Stimulated activated CD4-positive, alpha-beta T cell treated with anti-CD3 and anti-CD28 coated beads, Interleukin-2, amount 100 ng/mL, for 4 hours (primary cell): ENCODE results near the gene ARHGAP21.
A peak's percentile ranks its signal among the peaks of the same experiment; 100 is the strongest.

Source experiments
- DNase-seq: peaks from one replicate; pipeline ENCODE4 v3.0.0-alpha.2; 2020; ENCODE audit warnings: low read depth

The ARHGAP21 gene

DNA sequence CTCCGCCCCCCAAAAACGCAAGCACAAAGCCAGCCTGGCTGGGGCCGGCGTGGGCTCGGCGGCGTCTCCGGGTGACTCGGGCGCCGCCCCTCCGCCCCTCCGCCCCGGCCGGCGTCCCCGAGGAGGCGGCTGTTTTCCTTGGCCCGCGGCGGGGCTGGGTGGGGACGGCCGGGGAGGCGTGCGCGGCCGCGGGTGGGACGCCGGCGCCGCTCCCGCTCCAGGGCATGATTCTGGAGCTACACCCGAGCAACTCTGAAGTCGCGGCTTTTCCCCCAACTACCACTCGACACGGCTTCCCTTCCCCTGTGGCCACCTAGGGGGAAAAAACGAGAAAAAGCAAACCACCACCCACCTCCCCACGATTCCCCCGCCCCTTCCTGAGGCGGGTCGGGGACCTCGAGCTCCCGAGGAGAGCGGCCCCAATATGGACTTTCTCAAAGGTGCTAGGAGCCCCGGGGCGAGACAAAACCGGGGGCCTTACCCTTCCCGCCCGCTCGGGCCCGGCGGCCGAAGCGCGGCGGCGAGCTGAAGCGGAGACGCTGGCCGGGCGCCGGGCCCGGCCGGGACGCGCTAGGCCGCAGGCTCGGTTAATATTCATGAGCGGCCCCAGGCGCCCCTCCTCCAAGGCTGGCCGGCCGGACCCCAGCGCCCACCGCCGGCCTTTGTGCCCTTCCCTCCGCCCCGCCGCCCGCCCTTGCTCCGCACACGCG is 856 bp downstream of the ARHGAP21 start:
- peak; percentile 21 for DNase-seq

DNA sequence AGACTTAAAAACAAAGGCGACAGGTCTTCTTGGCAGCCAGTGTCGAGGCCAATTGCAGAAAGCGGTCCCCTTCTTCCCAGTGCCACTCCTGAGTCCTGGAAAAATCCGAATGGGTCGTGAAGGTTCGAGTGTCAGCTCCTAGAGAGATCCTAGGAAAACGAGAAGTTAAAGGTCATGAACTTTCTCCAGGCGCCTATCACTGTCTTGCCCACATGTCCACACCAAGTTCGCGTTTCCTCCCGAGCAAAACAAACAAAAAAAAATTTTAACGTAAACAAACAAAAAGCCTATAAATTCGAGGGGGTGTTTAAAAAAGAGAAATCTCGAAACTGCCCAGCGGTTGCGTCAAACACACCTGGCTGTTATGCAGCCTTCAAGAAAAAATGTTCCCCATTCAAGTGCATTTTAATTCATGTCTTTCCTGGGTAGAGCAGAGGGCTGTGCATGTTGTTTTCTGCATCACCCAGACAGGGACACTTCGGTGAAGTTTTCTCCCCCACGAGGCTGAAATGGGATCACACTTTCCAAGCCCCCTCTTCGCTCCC is 1.5 kb downstream of the ARHGAP21 start:
- DNase-seq: no peak

DNA sequence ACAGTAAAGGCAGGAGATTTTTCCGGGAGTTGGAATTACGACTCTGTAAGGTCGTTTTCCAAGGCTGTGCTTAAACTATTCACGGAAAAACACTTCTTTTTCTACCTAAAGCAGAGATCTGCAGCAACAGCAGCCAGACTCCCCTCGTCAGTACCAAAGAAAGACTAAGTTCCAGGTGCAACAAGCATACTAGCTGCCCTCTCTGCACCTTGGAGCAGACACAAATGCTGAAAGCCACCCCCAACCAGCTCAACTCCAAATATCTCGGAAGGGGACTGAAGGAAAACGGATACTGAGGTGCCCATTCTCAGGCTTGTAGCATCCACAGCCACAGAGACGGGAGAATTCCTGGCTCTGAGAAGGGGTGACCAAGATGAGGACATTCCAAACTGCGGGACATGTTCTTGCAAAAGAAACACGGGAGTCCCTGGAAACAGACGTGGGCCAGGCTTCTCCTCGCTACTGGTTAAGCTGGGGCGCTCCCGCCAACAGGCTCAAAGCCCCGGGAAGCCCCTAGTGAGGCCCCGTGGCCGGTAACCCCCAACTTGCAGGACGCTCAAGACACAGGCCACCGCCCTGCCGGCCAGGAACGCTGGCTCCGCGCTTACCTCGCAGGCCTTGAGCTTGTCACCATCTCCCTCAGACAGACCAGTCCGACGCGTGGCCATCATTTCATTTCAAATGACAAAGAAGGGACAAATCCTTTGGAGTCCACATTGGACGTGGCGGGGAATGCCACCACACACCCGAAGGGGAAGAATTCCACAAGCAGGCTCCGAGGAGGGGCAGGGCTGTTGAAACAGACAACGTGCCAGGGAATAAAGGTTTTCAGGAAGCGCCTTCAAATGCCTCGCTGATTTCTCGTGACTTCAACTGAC is 2.2 kb downstream of the ARHGAP21 start:
- DNase-seq: no peak

DNA sequence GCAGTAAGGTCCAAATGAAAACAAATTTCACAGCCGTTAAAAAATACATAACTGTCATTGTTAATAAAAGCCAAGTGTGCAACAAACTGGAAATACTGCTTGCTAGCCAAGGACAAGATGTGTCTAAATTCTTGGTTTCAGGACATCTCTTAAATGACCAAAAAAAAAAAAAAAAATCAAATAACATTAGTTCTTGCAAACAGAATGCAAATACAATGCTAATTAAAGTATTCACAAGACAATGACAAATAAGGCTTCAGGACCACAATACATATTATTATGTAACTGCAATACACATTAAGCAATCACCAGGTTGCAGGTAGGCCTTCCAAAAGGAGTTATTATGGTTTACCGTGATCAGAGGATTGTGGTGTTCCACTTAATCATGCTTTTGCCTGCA is 3.6 kb downstream of the ARHGAP21 start:
- no peak for DNase-seq

DNA sequence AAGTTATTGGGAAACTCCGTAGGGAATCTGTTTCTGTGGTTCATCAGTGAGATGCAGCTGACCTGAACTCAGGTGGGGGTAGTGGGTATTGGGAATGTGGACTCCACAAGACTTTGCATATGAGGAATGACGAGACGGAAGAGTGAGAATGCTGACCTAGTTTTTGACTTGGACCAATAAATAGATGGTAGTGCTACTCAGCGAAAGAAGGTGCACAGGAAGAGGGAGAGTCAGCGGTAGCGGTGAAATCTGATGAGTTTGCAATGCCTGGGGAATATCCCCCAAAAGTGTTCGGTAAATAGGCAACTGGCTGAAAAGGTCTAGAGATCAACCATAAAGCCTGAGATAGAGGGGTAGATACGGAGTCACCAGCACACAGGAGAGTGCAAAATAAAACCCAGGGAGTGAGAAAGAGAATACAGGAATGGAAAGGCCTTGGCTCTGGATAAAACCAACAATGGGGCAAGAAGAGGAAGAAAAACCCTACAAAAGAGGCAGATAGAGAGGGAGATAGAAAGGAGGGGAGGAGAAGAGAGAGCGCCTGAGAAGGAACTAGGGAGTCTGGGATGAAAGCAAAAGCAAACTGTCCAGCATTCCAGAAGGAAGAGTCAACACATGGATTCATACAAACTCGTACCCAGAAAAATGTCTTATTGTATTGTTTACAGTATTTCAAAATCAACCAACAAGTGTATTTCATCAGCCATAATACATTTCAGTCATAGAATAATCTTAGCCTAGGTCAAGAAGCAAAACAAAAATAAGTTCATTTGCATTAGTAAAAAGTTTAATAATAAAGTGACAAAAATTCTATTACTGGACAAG is 5.4 kb downstream of the ARHGAP21 start:
- DNase-seq: no peak

DNA sequence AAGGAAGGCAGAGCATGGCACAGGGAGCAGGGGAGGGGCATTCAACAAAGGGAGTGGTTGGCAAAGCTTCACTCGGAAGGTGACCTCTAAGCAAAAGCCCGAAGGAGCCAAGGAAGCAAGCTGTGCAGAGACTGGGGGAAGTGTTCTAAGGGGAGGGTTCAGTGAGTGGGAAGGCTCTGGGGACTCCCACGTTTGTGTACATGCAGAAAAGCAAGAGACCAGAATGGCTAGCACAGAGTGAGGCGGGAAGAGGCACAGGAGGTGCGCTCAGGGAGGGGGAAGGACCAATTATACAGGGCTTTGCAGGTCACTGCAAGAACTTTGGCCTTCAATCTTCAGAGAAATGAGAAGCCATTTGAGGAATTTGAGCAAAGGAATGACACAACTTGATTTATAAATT is 7.4 kb downstream of the ARHGAP21 start:
- no peak for DNase-seq

DNA sequence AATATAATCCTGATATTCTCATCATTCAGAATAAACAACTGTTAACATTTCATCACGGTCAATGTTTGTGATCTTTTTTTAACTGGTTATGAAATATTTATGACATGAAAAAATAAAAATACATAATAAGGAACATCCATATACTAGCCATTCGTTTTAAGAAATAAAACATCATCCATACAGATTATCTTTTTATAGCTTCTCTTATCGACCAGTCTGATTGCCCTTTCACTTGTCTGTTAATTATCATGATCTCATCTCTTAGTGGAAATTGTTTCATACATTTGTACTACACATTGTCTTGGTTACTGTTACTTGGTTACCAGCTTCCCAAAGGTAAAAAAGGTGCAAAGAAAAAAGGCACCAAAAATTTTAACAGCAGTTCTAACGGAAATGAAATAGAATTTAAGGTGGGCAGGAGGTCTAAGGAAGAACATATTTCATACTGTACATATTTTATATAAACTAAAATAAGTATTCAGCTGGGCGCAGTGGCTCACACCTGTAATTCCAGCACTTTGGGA is 8.4 kb downstream of the ARHGAP21 start:
- no peak for DNase-seq

DNA sequence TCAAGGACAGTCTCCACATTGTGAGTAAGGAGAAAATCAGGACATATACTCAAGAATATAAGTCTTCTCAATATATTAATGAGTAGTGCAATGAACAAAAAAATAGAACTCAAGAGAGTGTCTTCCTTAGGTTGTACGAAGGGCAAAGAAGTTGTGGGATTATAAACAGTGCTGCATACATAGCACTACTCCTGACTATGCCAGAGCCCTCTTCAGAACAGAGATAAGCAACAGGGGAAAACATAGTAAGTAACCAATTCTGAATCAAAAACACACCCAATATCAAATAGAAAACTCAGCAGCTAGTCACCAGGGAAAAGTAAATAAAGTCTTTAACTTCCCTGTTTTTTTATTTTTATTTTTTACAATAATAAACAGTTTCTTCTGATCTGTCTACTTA is 10.6 kb downstream of the ARHGAP21 start:
- DNase-seq: no peak

DNA sequence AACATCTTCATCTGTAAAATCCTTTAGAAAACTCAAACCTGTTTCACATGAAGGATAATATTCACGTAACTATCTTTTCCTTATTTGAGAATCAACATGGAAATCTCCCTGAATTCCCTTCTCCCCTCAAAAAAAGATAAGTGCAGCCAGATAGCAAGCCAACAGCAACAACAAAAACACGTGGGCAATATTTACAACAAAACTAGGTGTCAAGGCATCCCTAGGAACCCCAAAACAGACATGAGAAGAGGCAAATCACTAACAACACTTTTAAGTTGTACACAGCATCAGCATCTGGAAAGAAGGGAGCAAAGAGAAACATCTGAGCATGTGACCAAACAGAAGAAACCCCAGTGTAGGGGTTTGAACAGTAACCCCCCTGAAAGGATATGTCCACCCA is 12.2 kb downstream of the ARHGAP21 start:
- DNase-seq: no peak

DNA sequence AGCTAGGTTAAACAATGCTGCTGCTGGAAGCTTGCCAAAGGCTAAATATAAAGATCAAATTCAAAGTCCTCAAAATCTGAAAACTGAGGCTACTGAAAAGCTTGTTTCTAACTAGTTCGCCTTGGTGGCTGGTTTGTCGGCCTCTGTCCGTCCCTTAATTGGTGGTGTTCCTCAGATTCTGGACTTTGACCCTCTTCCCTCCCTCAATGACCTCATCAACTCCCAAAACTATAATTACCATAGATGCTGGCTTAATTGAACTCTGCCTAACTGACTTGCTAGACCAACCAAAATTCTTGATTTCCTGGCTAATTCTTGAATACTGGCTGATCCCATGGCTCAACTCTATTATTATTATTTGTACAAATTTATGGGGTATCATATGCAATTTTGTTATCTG is 15.6 kb downstream of the ARHGAP21 start:
- DNase-seq: no peak

DNA sequence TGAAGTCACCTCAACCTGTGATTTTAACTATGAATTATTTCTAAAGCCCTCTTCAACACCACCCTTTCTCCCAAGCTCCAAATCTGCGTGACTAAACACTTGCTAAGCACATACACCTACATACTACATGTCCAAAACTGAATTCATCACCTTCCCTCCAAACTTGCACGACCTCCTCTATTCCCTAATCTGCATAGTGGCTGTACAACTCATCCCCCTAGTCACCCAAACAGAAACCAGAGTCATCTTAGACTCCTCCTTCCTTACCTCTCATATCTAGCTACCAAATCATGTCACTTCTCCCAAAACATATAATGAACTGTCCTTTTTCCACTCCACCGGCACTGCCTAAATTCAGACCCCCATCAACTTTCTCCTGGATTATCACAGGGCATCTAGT is 16.2 kb downstream of the ARHGAP21 start:
- no peak for DNase-seq

DNA sequence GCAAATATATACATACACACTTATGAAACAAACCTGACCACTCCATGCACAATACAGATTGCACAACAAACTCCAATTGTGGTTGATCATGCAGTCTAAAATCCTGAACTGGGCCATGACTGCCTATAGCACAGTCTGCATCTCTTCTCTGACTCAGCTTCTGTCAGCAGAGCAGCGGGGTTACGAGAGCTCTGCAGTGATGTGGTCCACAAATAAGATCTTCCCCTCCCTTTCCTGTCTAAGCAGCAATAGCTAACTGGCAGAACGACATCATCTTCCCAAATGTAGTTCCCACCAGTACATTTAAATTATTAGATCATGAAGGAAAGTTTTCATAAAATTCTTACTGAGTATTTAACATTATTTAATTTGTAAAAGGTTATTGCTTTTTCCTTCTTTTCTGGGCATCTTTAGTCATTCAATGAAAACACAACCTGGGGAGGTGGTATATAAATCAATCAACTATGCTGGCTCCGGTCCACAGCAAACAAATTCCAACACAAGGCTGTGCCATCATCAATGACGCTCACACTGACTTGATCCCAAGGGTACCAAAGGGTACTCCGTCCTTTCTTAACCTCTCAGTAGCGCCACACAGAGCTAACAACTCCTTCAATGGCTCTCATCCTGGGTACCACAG is 17.1 kb downstream of the ARHGAP21 start:
- peak; percentile 8 for DNase-seq

DNA sequence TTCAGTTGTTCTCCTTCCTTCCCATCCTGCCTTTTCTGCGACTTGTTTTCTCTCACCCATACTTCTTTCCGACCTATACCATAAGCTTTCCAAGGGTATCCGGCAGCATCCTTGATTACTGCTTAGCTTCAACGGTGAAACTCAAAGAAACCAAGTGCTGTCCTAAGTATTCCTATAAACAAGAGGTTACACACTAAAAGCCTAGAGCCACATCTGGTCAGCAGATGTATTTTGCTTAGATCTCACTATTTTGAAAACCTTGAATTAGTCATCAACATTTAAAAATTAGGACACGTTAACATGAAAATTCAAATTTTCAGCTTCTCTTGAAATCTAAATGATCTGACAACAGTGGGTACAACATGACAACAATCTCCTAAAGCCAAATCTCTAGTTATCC is 20.0 kb downstream of the ARHGAP21 start:
- no peak for DNase-seq

DNA sequence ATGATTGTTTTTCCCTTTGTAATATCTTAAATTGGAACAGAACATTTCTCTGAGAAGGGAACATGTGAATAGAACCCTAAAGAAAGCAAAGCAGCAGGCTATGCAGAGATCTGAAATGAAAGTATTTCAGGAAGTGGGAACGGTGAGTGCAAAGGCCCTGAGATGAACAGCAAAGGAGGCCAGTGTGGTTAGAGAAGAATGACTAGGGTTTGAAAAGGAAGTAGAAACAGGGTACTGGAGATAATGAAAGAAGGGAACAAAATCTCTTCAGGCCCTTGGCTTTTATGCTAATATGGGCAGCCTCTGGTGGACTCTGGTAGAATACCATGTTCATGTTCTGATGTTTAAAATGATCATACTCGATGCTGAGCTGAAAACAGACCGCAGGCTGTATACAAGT is 22.2 kb downstream of the ARHGAP21 start:
- DNase-seq: no peak

DNA sequence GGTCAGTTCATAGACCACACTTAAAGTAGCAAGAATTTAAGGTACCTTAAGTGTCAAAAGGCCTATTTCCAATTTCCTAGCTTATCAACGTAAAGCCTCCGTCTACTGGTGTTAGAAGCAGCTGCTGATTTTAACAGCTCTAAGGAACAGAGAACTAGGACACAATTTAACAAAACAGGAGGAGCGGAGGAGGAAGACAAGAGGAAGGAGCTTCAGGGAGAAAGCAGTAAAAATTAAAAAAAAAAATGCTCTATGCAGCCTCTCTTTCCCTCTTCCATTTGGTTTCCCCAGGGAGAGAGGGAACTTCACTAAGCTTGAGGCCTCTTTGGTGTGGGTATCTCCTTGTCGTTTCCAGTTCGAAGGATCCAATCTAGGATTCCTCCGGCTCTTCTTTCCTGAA is 22.7 kb downstream of the ARHGAP21 start:
- no peak for DNase-seq

DNA sequence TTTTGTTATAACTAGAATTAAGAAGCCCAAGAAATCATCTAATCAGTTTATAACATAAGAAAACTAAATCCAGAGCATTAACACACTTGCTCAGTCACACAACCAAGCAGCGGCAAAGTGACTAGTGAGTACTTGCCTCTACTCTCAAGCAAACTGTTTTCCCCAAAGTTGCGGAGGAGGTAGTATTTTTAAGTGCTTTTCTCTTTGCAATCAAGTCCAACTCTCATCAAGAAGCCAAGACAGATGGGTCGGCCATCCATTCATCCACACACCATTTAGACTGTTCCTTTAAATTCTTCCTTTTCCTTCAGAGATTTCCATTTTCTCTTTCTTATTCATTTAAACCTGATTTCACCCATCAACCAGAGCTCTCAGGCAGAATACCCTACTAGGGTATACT is 25.4 kb downstream of the ARHGAP21 start:
- no peak for DNase-seq

DNA sequence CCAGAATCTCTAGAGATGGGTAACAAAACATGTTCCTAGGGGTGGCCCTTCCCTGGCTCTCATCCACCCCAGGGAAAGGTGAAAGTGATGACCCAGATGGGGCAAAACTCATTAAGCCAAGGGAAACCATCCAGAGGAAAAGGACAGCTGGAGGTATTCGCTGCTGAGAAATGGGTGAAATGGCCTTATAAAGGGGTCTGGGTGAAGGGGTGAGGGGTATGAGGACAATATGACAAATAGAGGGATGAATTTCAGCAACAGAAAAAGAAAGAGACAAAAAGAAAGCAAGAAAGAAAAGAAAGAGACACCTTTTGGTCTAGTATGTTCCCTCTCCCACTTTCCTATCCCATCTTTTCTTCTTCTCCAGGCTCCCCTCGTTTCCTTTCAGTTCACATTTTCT is 26.6 kb downstream of the ARHGAP21 start:
- no peak for DNase-seq

DNA sequence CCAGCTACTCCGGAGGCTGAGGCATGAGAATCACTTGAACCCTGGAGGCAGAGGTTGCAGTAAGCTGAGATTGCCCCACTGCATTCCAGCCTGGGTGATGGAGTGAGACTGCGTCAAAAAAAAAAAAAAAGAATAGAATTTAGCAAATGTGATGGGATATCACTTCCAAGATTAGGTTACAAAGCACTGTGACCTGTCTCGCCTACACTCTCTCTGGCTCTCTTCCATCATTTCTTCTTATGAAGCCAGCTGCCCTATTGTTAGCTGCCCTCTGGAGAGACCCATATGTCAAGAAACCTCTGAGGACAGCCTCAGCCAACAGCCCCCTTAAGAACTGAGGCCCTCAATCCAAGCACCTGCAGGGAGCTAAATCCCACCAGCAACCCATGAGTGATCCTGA is 28.2 kb downstream of the ARHGAP21 start:
- DNase-seq: no peak

DNA sequence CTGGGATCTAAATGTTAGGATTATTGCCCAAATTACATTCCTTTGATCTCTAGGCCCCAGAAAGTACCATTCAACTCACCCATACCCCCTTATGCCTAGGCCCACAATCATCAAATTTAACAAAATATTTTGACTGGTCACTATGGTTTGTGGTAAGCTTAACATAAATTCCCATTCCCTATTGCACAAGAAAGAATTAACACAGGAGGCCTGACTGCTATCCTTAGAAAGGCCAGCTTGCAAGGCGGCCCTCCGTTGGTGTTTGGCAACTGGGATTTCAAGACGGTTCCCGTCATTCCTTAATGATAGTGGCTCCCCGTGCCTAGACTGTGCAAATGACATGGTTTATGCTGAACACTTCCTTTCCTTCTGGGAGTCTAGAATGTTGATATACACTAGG is 29.6 kb downstream of the ARHGAP21 start:
- no peak for DNase-seq

DNA sequence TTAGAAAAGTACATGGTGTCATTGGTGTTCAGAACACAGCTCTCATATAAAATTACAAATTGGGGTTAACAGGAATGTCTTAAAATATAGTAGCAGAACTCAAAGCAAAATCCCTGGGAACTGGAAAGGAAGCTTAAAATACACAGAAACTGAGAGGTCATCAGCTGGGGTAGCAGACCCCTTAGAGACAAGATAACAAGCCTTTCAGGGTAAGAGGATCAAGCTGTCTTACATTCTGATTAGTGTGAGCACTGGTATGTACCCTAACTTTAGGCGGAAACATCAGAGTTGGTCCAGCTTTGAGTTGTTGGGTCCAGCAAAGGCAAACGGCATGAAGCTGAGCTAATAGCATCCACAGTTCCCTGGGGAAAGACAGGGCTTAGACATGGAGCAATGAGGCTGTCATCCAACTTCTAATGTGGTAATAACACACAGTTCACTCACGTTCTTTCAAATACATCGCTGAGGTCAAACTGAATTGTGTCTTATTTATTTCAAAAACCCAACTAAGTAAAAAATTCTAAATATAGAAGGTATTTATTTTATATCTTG is 32.6 kb downstream of the ARHGAP21 start:
- DNase-seq: no peak

DNA sequence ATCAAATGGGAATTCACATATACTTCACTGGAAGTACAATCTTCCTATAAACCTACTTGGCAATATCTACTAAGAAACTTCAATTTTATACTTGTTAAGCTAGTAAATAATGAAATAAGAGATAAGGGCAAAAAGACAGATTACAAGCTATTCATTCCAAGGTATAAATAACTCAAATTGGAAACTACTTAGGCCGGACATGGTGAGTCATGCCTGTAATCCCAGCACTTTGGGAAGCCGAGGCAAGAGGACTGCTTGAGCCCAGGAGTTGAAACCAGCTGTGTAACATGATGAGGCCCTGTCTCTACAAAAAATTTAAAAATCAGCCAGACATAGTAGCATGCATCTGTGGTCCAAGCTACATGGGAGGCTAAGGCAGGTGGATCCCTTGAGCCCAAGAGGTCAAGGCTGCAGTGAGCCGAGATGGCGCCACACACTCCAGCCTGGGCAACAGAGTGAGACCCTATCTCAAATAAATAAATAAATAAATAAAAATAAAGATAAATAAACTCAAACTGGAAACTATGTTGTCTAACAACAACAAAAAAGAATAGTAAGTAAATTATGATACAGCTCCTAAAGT is 37.6 kb downstream of the ARHGAP21 start:
- DNase-seq: no peak
